A549 treated with CpdA at 1 μM for 4 hours (cell line): Measurements from ENCODE around the gene POLQ. TPM values are rescaled to one million over a fixed set of nuclear protein-coding genes. Genes with fewer than 3 reads are reported as not detected.

Experiments
- total RNA-seq: library from RNA; stranded (reverse); fragments of 200-300 nt; extraction: Qiagen RNA extraction; gene quantifications from 5 replicates; pipeline ENCODE4 v1.2.3, GENCODE V29; 2022; ENCODE audit warnings: low read depth

Gene POLQ
- total RNA-seq: 6.4 to 7.5 TPM (median 6.6 TPM) in 5 replicates

GRCh38 chr3:121545574-121546455, at the start of gene POLQ:
Gene POLQ, minus strand, starts transcription at chr3:121545988. Its CDS starts 111 bp downstream, at chr3:121545877.

GRCh38 chr3:121592856-121593702, 47.3 kb upstream of the POLQ start, which contains the start of gene FBXO40:
Gene FBXO40, plus strand, starts transcription at chr3:121593379. Its CDS starts 27,197 bp downstream, at chr3:121620576.

GRCh38 chr3:121567649-121568048, 21.9 kb upstream of the POLQ start, which contains the start of gene ARGFX:
Gene ARGFX, plus strand, starts transcription at chr3:121567949. Its CDS starts 2,765 bp downstream, at chr3:121570714.

Other genes starting within 250 kb of the POLQ start
- gene ARGFX, start 22.0 kb upstream of the POLQ start, total RNA-seq: not detected in 5 replicates
- gene FBXO40, start 47.4 kb upstream of the POLQ start, total RNA-seq: not detected in 5 replicates
- 0.07 to 0.45 TPM (median 0.13 TPM) in 5 replicates for gene HCLS1, start 114.9 kb upstream of the POLQ start, total RNA-seq
- 15.4 to 20.6 TPM (median 17.3 TPM) in 5 replicates for gene GOLGB1, start 203.8 kb upstream of the POLQ start, total RNA-seq